OCI-LY1 (cell line): ENCODE results near the gene DPF3.

ENCODE experiments used
- CTCF ChIP-seq: fragments of 200-600 bp; sonication (generic), shearing (Covaris generic); IDR thresholded peaks from 2 replicates; pipeline ENCODE4 v1.5.1; 2017; ENCODE audit warnings: mild to moderate bottlenecking, antibody characterized with exemption, low read length, moderate library complexity, mixed read lengths
- EZH2 ChIP-seq: fragments of 200-600 bp; sonication (generic), shearing (Covaris generic); IDR thresholded peaks from 2 replicates; pipeline ENCODE4 v1.8.0; 2017; ENCODE audit warnings: borderline replicate concordance, mixed run types, mild to moderate bottlenecking, antibody characterized with exemption, low read length, moderate library complexity, mixed read lengths

- no peak for TF ChIP-seq EZH2
- no peak for TF ChIP-seq CTCF
These were observed 41.7 kb downstream of the DPF3 start for GRCh38 chr14:72852194-72852593.
